ENCODE data around the gene ESYT1.

The ESYT1 gene, protein sequence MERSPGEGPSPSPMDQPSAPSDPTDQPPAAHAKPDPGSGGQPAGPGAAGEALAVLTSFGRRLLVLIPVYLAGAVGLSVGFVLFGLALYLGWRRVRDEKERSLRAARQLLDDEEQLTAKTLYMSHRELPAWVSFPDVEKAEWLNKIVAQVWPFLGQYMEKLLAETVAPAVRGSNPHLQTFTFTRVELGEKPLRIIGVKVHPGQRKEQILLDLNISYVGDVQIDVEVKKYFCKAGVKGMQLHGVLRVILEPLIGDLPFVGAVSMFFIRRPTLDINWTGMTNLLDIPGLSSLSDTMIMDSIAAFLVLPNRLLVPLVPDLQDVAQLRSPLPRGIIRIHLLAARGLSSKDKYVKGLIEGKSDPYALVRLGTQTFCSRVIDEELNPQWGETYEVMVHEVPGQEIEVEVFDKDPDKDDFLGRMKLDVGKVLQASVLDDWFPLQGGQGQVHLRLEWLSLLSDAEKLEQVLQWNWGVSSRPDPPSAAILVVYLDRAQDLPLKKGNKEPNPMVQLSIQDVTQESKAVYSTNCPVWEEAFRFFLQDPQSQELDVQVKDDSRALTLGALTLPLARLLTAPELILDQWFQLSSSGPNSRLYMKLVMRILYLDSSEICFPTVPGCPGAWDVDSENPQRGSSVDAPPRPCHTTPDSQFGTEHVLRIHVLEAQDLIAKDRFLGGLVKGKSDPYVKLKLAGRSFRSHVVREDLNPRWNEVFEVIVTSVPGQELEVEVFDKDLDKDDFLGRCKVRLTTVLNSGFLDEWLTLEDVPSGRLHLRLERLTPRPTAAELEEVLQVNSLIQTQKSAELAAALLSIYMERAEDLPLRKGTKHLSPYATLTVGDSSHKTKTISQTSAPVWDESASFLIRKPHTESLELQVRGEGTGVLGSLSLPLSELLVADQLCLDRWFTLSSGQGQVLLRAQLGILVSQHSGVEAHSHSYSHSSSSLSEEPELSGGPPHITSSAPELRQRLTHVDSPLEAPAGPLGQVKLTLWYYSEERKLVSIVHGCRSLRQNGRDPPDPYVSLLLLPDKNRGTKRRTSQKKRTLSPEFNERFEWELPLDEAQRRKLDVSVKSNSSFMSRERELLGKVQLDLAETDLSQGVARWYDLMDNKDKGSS

DNA sequence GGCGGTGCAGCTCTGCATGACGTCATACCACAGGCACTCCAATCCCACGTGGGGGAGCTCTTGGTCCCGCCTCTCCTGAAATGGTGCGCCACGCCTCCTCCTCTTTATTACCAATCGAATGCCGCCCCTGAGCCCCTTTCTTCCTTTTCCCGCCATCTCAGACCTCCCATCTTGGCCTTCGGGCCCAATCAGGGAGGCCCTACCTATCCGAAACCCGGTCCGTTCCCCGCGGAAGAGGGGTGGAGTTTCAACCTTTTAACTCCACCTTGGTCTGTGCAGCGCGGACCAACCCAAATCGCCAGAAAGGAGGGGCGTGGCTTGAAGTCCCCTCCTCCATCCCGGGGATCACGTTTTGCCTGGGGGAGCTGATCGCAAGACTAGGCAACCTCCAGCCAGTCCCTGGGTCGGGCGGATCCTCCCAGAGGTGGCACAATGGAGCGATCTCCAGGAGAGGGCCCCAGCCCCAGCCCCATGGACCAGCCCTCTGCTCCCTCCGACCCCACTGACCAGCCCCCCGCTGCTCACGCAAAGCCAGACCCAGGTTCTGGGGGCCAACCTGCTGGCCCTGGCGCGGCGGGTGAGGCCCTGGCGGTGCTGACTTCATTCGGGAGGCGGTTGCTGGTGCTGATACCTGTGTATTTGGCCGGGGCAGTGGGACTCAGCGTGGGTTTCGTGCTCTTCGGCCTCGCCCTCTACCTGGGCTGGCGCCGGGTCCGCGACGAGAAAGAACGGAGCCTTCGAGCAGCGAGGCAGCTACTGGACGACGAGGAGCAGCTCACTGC, at the start of gene ESYT1:
ESYT1 (plus strand) TSS at position 380 of the 782 bp plus-strand sequence; CDS start at position 433, 53 bp downstream.
- TF ChIP-seq, protein P1, sequence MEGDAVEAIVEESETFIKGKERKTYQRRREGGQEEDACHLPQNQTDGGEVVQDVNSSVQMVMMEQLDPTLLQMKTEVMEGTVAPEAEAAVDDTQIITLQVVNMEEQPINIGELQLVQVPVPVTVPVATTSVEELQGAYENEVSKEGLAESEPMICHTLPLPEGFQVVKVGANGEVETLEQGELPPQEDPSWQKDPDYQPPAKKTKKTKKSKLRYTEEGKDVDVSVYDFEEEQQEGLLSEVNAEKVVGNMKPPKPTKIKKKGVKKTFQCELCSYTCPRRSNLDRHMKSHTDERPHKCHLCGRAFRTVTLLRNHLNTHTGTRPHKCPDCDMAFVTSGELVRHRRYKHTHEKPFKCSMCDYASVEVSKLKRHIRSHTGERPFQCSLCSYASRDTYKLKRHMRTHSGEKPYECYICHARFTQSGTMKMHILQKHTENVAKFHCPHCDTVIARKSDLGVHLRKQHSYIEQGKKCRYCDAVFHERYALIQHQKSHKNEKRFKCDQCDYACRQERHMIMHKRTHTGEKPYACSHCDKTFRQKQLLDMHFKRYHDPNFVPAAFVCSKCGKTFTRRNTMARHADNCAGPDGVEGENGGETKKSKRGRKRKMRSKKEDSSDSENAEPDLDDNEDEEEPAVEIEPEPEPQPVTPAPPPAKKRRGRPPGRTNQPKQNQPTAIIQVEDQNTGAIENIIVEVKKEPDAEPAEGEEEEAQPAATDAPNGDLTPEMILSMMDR (IDR thresholded peaks at IDR 0.05; ENCODE audit: insufficient read depth, low read length, missing control alignments), result no peak
- ChIA-PET POLR2A (interaction anchor here (0.7 to 2.9 kb wide), 17 partner anchors 8 to 131 kb away, joined by 3 to 28 read pairs (median 7); partner anchors contain the start of genes MYL6, MYL6B, PA2G4 and RNF41), CTCF (interaction anchor here (0.6 to 12.9 kb wide), 13 partner anchors 9 to 336 kb away, joined by 3 to 311 read pairs (median 5); partner anchors contain the start of genes ANKRD52, MYL6, MYL6B and RNF41)
- peak within 1 kb of the TSS; percentile 78 for H3K4me3 ChIP-seq (ENCODE audit: low read depth, low read length)
- peak; percentile 98 for DNase-seq (ENCODE audit: low read depth, low spot score)

DNA sequence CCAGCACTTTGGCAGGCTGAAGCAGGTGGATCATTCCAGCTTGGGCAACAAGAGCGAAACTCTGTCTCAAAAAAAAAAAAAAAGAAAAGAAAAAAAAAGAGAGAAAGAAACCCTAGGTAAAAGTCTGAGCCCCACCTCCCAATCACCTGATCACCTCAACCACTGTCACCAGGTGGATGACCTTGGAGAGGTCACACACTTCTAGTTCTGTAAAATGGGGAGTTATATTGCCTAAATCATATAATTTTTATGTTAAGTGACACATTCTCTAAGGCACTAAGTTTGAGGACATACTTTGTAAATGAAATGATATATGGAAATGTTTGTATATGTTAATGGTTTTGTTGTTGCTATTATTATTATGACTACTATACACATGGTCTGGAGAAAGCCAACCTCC, 49.6 kb upstream of the ESYT1 start:
- H3K4me3 ChIP-seq (ENCODE audit: low read depth, low read length), result no peak overlapping the region
- POLR2A ChIA-PET, result interaction anchor here (0.8 to 1.6 kb wide), 2 partner anchors 26 to 38 kb away, joined by 3 to 10 read pairs; partner anchors contain the start of genes PA2G4 and RPL41
- CTCF ChIA-PET, result interaction anchor here (1.0 to 2.2 kb wide), 8 partner anchors 12 to 340 kb away, joined by 3 to 27 read pairs (median 4); partner anchors contain the start of gene PA2G4
- TF ChIP-seq, protein P1 (IDR thresholded peaks at IDR 0.05; ENCODE audit: insufficient read depth, low read length, missing control alignments), result no peak
- no peak for DNase-seq (ENCODE audit: low read depth, low spot score)

DNA sequence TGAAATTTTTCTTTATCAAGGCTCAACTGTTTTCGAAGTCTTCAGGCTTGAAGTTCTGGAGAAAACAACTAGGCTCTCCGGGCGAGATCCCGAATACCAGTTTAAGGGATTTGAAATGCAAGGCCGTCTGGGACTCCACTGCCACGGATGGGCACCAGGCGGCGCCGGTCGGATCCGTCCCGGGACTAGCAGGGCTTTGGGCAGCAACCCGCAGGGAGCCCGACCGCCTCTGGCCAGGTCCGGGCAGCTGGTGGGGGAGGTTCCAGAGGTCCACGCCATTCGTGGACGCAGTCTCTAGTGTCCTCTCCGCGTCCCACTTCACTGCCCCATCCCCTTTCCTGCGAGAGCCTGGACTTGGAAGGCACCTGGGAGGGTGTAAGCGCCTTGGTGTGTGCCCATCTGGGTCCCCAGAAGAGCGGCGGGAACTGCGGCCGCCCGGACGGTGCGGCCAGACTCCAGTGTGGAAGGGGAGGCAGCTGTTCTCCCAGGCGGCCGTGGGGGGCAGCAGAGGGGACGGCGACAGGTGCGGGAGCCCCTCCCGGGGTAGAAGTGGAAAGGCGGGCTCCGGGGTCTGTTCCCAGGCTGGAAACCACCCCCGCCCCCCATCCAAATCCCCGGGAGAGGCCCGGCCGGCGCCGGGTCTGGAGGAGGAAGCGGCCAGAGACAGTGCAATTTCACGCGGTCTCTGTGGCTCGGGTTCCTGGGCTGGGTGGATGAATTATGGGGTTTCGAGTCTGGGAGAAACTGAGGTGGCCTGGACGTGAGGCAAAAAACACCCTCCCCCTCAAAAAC, 48.9 kb upstream of the ESYT1 start:
- peak overlapping the region; percentile 67 for H3K4me3 ChIP-seq (ENCODE audit: low read depth, low read length)
- CTCF ChIA-PET, result interaction anchor here (0.8 to 3.0 kb wide), 18 partner anchors 11 to 341 kb away, joined by 3 to 27 read pairs (median 4); partner anchors contain the start of genes PA2G4 and ZC3H10
- TF ChIP-seq, protein P1 (IDR thresholded peaks at IDR 0.05; ENCODE audit: insufficient read depth, low read length, missing control alignments), result peak; percentile 85
- DNase-seq (ENCODE audit: low read depth, low spot score), result no peak
- POLR2A ChIA-PET, result interaction anchor here (0.8 to 1.6 kb wide), 2 partner anchors 25 to 38 kb away, joined by 3 to 10 read pairs; partner anchors contain the start of genes PA2G4 and RPL41

DNA sequence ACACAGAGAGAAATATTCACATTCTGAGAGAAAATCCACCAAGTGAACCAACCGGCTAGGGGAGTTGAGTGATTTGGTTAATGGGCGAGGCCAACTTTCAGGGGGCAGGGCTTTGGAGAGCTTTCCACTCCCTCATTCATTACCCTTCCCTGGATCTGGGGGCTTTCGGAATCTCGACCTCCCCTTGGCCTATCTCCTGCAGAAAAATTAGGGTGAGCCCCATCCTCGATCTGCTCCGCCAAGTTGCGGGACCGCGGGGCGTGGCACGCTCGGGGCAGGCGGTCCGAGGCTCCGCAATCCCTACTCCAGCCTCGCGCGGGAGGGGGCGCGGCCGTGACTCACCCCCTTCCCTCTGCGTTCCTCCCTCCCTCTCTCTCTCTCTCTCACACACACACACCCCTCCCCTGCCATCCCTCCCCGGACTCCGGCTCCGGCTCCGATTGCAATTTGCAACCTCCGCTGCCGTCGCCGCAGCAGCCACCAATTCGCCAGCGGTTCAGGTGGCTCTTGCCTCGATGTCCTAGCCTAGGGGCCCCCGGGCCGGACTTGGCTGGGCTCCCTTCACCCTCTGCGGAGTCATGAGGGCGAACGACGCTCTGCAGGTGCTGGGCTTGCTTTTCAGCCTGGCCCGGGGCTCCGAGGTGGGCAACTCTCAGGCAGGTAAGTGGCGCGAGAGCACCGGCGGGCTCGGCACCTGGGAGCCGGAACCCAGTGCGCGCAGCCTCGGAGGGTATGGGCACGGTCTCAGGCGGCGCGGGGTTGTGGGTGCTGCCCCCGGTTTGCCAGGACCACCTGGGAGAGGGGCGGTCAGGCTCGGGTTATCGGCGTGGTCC, 48.1 kb upstream of the ESYT1 start, which contains the start of gene ERBB3:
ERBB3 (plus strand) TSS at position 443 of the 833 bp plus-strand sequence; CDS start at position 579, 136 bp downstream.
- TF ChIP-seq, protein P1 (IDR thresholded peaks at IDR 0.05; ENCODE audit: insufficient read depth, low read length, missing control alignments), result peak; percentile 11
- peak within 1 kb of the TSS; percentile 67 for H3K4me3 ChIP-seq (ENCODE audit: low read depth, low read length)
- no peak for DNase-seq (ENCODE audit: low read depth, low spot score)
- ChIA-PET POLR2A (interaction anchor here (0.8 to 1.6 kb wide), 2 partner anchors 24 kb away, joined by 4 to 10 read pairs; partner anchors contain the start of gene PA2G4), CTCF (interaction anchor here (0.8 to 3.0 kb wide), 19 partner anchors 10 to 342 kb away, joined by 3 to 27 read pairs (median 4); partner anchors contain the start of genes PA2G4, SUOX and ZC3H10)
